ENCODE results near the gene PACSIN2. TPM values are rescaled to one million over a fixed set of nuclear protein-coding genes. Genes with fewer than 3 reads are reported as not detected.
"Not testable (repeated sequence)": the region's sequence is repeated elsewhere in the genome, so short reads cannot be mapped to it uniquely, and the experiment has no call there.

The PACSIN2 gene
- total RNA-seq, 6 experiments from 2014 or later = 21.4 to 67.0 (median 47.1) TPM

GRCh38 chr22:42955848-42956247, 59.1 kb downstream of the PACSIN2 start:
- WGBS (ENCODE audit: insufficient coverage, low coverage, low lambda C conversion rate, missing lambda C conversion rate) = 88% methylated on average over 1 of the region's 1 CpG
- DNase-seq (no peak), ATAC-seq (no peak)
- Histone ChIP-seq H3K4me3 (no peak overlapping the region), H3K27ac (no peak overlapping the region), H3K9me3 (no peaks in the 10 kb centered on the region), H3K4me1 (peaks cover 0 to 34% (median 15%) of the 10 kb centered on the region in 4 donors), H3K27me3 (no peaks in the 10 kb centered on the region), H3K36me3 (no peaks in the 10 kb centered on the region)
- intact Hi-C loops (cut with DNase I) = no loop called here
- no peak for TF ChIP-seq CTCF (IDR thresholded peaks at IDR 0.05)
- no peak for TF ChIP-seq POLR2A (IDR thresholded peaks at IDR 0.05)

- TF ChIP-seq POLR2A (IDR thresholded peaks at IDR 0.05) = no peak
- TF ChIP-seq CTCF (IDR thresholded peaks at IDR 0.05) = no peak
- Histone ChIP-seq H3K9me3 (no peaks in the 10 kb centered on the region), H3K27ac (no peak overlapping the region), H3K27me3 (no peaks in the 10 kb centered on the region), H3K4me1 (peaks cover 0 to 27% (median 9%) of the 10 kb centered on the region in 4 donors), H3K4me3 (no peak overlapping the region), H3K36me3 (no peaks in the 10 kb centered on the region)
- ATAC-seq (no peak), DNase-seq (no peak)
- intact Hi-C loops (cut with DNase I) = no loop called here
- 81% methylated on average over 7 of the region's 8 CpGs for WGBS (ENCODE audit: insufficient coverage, low coverage, low lambda C conversion rate, missing lambda C conversion rate)
Observed at GRCh38 chr22:42955087-42955635, 59.8 kb downstream of the PACSIN2 start.

GRCh38 chr22:42953751-42954150, 61.2 kb downstream of the PACSIN2 start:
- H3K4me3 ChIP-seq; DNase-seq; ATAC-seq; intact Hi-C loops (cut with DNase I); H3K27ac ChIP-seq; H3K9me3 ChIP-seq; H3K36me3 ChIP-seq; H3K27me3 ChIP-seq: not testable (repeated sequence)
- peaks cover 0 to 13% (median 4%) of the 10 kb centered on the region in 4 donors for H3K4me1 ChIP-seq
- 93% methylated on average over 6 of the region's 6 CpGs for WGBS (ENCODE audit: insufficient coverage, low coverage, low lambda C conversion rate, missing lambda C conversion rate)

GRCh38 chr22:42951093-42951710, 63.7 kb downstream of the PACSIN2 start:
- intact Hi-C loops (cut with DNase I) = no loop called here
- DNase-seq (no peak), ATAC-seq (peak in 1 of 4 donors; percentile 8)
- Histone ChIP-seq H3K4me3 (no peak overlapping the region), H3K4me1 (peaks cover 0 to 4% (median 0%) of the 10 kb centered on the region in 4 donors), H3K9me3 (no peaks in the 10 kb centered on the region), H3K27me3 (no peaks in the 10 kb centered on the region), H3K27ac (no peak overlapping the region), H3K36me3 (no peaks in the 10 kb centered on the region)
- WGBS (ENCODE audit: insufficient coverage, low coverage, low lambda C conversion rate, missing lambda C conversion rate) = 88% methylated on average over 7 of the region's 13 CpGs
- TF ChIP-seq CTCF (IDR thresholded peaks at IDR 0.05) (no peak), POLR2A (IDR thresholded peaks at IDR 0.05) (no peak)

GRCh38 chr22:42950281-42950680, 64.7 kb downstream of the PACSIN2 start:
- Histone ChIP-seq H3K27ac (no peak overlapping the region), H3K4me3 (no peak overlapping the region), H3K36me3 (no peaks in the 10 kb centered on the region), H3K9me3 (no peaks in the 10 kb centered on the region), H3K4me1 (peaks cover 0 to 4% (median 0%) of the 10 kb centered on the region in 4 donors), H3K27me3 (no peaks in the 10 kb centered on the region)
- intact Hi-C loops (cut with DNase I) = no loop called here
- ATAC-seq = no peak
- TF ChIP-seq CTCF (IDR thresholded peaks at IDR 0.05) (no peak), POLR2A (IDR thresholded peaks at IDR 0.05) (no peak)
- WGBS (ENCODE audit: insufficient coverage, low coverage, low lambda C conversion rate, missing lambda C conversion rate) = 94% methylated on average over 3 of the region's 5 CpGs
- DNase-seq = no peak
